Measurements from ENCODE around the gene TMTC1. TPM values are rescaled to one million over a fixed set of nuclear protein-coding genes. Genes with fewer than 3 reads are reported as not detected.

TMTC1 gene
- total RNA-seq, 3 donors from 2014 or later (not counting 1 experiment from before 2014, with no cell fraction given): 0.18 to 2.0 (median 0.50) TPM

DNA sequence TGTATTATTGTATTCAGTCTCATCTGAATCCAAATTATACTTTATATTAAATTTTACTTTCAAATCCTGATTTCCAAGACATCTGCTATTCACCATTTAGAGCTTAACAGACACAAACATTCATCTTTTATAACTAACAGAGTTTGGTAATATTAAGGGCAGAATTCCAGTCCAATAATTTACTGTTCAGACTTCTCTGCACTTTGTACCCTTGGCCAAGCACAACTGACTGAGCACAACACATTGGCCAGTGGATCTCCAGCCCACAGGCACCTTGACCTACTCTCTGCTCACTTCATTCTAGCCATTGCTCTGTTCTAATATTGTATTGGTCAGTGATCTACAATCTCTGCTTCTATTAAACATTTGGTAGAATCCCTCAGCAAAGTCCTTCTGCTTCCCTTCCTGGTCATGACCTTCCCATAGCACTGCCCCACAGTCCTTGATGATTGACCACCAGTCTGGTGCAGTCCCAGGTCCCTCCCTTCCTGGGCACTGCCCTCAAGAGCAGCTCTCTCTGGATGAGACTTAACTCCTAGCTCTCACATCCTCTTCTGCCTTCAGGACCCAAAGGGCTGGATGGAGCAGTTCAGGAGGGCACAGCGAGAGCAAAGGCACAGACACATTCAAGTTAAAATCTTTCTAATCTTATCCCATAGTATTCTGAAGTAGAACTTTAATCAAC lies 188.5 kb downstream of the TMTC1 start:
- Histone ChIP-seq H3K4me1 (ENCODE audit: control insufficient read depth, insufficient read depth, low read length) (no peaks in the 10 kb centered on the region), H3K9me3 (ENCODE audit: control insufficient read depth, insufficient read depth, low read length) (no peaks in the 10 kb centered on the region), H3K27ac (ENCODE audit: low read length) (no peak overlapping the region), H3K27me3 (ENCODE audit: control insufficient read depth, insufficient read depth, low read length) (no peaks in the 10 kb centered on the region), H3K4me3 (ENCODE audit: low read length) (no peak overlapping the region), H3K36me3 (ENCODE audit: control insufficient read depth, insufficient read depth, low read length) (no peaks in the 10 kb centered on the region)
- no peak for TF ChIP-seq CTCF (IDR thresholded peaks at IDR 0.05)
- no peaks in the 10 kb centered on the region for H3K4me1 Mint-ChIP-seq
- no peak overlapping the region for H3K27ac Mint-ChIP-seq
- intact Hi-C loops (cut with micrococcal nuclease): no loop called here
- no peak for ATAC-seq
- DNase-seq: no peak
- WGBS (ENCODE audit: insufficient coverage): 100% methylated on average over 1 of the region's 1 CpG
- peaks cover 0 to 2% of the 10 kb centered on the region in 2 donors for H3K9me3 Mint-ChIP-seq
- no peaks in the 10 kb centered on the region for H3K36me3 Mint-ChIP-seq
- peaks cover 0 to 2% of the 10 kb centered on the region in 2 donors for H3K27me3 Mint-ChIP-seq (ENCODE audit: low read depth in 2 of 2)
- no peak overlapping the region for H3K4me3 Mint-ChIP-seq

DNA sequence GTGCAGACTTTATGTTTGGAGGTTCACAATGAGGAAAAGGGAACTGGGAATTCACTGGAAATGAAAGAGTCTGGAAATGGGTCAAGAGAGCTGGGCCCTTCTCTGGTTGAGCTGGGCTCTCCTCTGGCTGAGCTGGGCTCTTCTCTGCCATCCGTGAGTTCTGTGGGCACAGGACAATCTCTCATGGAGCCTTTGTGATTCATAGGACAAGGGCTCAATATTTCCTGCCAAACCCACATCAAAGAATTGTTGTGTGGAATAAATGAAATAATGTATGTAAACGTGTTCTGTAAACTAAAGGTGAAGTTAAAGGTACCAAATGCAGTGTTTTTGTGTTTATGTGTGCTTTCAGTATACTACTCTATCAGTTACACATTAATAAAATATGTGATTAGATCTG lies 190.7 kb downstream of the TMTC1 start:
- H3K27me3 Mint-ChIP-seq (ENCODE audit: low read depth in 2 of 2): peaks cover 0 to 2% of the 10 kb centered on the region in 2 donors
- Histone ChIP-seq H3K9me3 (ENCODE audit: control insufficient read depth, insufficient read depth, low read length) (no peaks in the 10 kb centered on the region), H3K27ac (ENCODE audit: low read length) (no peak overlapping the region), H3K27me3 (ENCODE audit: control insufficient read depth, insufficient read depth, low read length) (no peaks in the 10 kb centered on the region), H3K36me3 (ENCODE audit: control insufficient read depth, insufficient read depth, low read length) (no peaks in the 10 kb centered on the region), H3K4me3 (ENCODE audit: low read length) (no peak overlapping the region), H3K4me1 (ENCODE audit: control insufficient read depth, insufficient read depth, low read length) (no peaks in the 10 kb centered on the region)
- intact Hi-C loops (cut with micrococcal nuclease): no loop called here
- no peaks in the 10 kb centered on the region for H3K4me1 Mint-ChIP-seq
- no peak for DNase-seq
- no peak for ATAC-seq
- TF ChIP-seq CTCF (IDR thresholded peaks at IDR 0.05): no peak
- no peak overlapping the region for H3K27ac Mint-ChIP-seq
- H3K4me3 Mint-ChIP-seq: no peak overlapping the region
- 91% methylated on average over 1 of the region's 2 CpGs for WGBS (ENCODE audit: insufficient coverage)
- peaks cover 0 to 2% of the 10 kb centered on the region in 2 donors for H3K9me3 Mint-ChIP-seq
- no peaks in the 10 kb centered on the region for H3K36me3 Mint-ChIP-seq

DNA sequence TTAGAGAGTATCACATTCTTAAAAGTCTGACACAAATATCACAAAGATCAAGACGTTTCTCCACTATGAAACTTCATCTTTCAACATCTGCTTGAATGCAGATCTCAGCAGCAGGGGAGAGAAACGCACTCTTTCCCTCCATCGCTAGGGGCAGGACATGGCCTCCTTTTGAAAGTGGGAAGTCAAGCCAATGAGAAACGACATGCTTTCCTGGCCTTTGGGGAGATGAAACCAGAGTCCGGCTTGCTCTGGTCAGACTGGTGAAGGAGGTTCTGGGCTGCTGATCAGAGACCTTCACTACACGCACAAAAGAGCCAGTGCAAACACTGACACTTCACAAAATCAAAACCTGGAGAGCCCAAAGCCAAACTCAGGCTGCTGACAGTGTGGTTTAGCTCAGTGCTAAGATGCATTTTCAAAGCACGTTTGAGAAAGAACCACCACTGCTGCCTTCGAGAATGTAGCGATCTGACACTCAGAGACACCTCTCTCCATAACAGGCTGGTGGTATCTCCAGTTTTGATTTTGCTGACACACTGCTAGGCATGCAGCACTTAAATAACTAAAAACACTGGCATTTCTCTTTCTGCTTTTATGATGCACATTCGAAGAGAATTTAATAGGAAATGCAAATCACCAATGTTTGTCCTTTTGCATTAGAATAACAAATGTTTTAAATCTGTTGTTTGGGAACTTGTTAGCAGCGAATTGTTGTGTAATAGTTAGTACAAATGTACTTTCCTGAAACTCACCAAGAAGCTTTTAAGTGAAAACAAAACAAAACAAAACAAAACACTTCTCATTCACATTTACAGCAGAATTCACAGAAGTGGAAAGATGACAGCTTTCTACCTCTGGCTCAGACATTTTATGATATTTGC lies 192.4 kb downstream of the TMTC1 start:
- Histone ChIP-seq H3K27me3 (ENCODE audit: control insufficient read depth, insufficient read depth, low read length) (no peaks in the 10 kb centered on the region), H3K36me3 (ENCODE audit: control insufficient read depth, insufficient read depth, low read length) (no peaks in the 10 kb centered on the region), H3K4me1 (ENCODE audit: control insufficient read depth, insufficient read depth, low read length) (no peaks in the 10 kb centered on the region), H3K4me3 (ENCODE audit: low read length) (no peak overlapping the region), H3K27ac (ENCODE audit: low read length) (no peak overlapping the region), H3K9me3 (ENCODE audit: control insufficient read depth, insufficient read depth, low read length) (no peaks in the 10 kb centered on the region)
- H3K27ac Mint-ChIP-seq: no peak overlapping the region
- no peaks in the 10 kb centered on the region for H3K4me1 Mint-ChIP-seq
- intact Hi-C loops (cut with micrococcal nuclease): no loop called here
- H3K36me3 Mint-ChIP-seq: no peaks in the 10 kb centered on the region
- H3K4me3 Mint-ChIP-seq: no peak overlapping the region
- DNase-seq (no peak), ATAC-seq (no peak)
- H3K27me3 Mint-ChIP-seq (ENCODE audit: low read depth in 2 of 2): peaks cover 0 to 2% of the 10 kb centered on the region in 2 donors
- no peak for TF ChIP-seq CTCF (IDR thresholded peaks at IDR 0.05)
- H3K9me3 Mint-ChIP-seq: peaks cover 0 to 2% of the 10 kb centered on the region in 2 donors
- WGBS (ENCODE audit: insufficient coverage): 53% methylated on average over 10 of the region's 11 CpGs
